HepG2 (cell line): ENCODE data around the gene CD36. TPM values are rescaled to one million over a fixed set of nuclear protein-coding genes. Genes with fewer than 3 reads are reported as not detected.
A peak's percentile ranks its signal among the peaks of the same experiment; 100 is the strongest.

Source experiments
- BATF2 ChIP-seq: sonication (generic); formaldehyde crosslinking; IDR thresholded peaks from 2 replicates; pipeline ENCODE4 v1.8.0; 2022; ENCODE audit warnings: mild to moderate bottlenecking, missing genetic modification reagents, moderate library complexity
- BRF2 ChIP-seq: sonication (generic); formaldehyde crosslinking; IDR thresholded peaks from 2 replicates; pipeline ENCODE4 v1.8.1; 2022; ENCODE audit warnings: mild to moderate bottlenecking, missing genetic modification reagents
- E2F1 ChIP-seq: sonication (generic); formaldehyde crosslinking; IDR thresholded peaks from 2 replicates; pipeline ENCODE4 v1.5.0; 2020; ENCODE audit warnings: missing genetic modification reagents
- HIVEP1 ChIP-seq: sonication (generic); formaldehyde crosslinking; IDR thresholded peaks from 2 replicates; pipeline ENCODE4 v1.4.0; 2020; ENCODE audit warnings: mild to moderate bottlenecking, missing genetic modification reagents
- HNRNPH1 ChIP-seq: fragments of 200-400 bp; formaldehyde crosslinking; optimal IDR thresholded peaks from 2 replicates; pipeline ENCODE3; 2017; ENCODE audit warnings: mild to moderate bottlenecking, low read depth, low read length
- HNRNPL ChIP-seq: fragments of 200-400 bp; formaldehyde crosslinking; IDR thresholded peaks from 2 replicates; pipeline ENCODE4 v1.6.1; 2017; ENCODE audit warnings: mild to moderate bottlenecking, low read depth, low read length
- IKZF1 ChIP-seq: fragments of 450-650 bp; IDR thresholded peaks from 2 replicates; pipeline ENCODE4 v1.7.1; 2016
- ISL2 ChIP-seq: sonication (generic); formaldehyde crosslinking; IDR thresholded peaks from 2 replicates; pipeline ENCODE4 v1.5.0; 2020; ENCODE audit warnings: missing genetic modification reagents
- MED13 ChIP-seq: sonication (generic); formaldehyde crosslinking; IDR thresholded peaks from 2 replicates; pipeline ENCODE4 v1.5.0; 2020; ENCODE audit warnings: missing genetic modification reagents
- MED8 ChIP-seq: sonication (generic); formaldehyde crosslinking; IDR thresholded peaks from 2 replicates; pipeline ENCODE4 v1.8.1; 2023; ENCODE audit warnings: mild to moderate bottlenecking, missing genetic modification reagents; ENCODE audit not compliant: insufficient replicate concordance
- NBN ChIP-seq: fragments of 450-650 bp; conservative IDR thresholded peaks from 2 replicates; pipeline ENCODE4 v1.6.1; 2017
- NONO ChIP-seq, 2 experiments: fragments of 450-650 bp in 1 of 2; sonication (generic) in 1 of 2; formaldehyde crosslinking in 1 of 2; IDR thresholded peaks in 1 of 2; conservative IDR thresholded peaks in 1 of 2; 2 replicates each; pipeline versions ENCODE4 v1.6.1 to v1.8.0; 2017 to 2022; ENCODE audit warnings: mild to moderate bottlenecking in 1 of 2, missing genetic modification reagents in 1 of 2, moderate library complexity in 1 of 2
- PHF21A ChIP-seq: sonication (generic); formaldehyde crosslinking; IDR thresholded peaks from 2 replicates; pipeline ENCODE4 v1.5.0; 2020; ENCODE audit warnings: mild to moderate bottlenecking, missing genetic modification reagents
- SMC3 ChIP-seq: IDR thresholded peaks from 2 replicates; pipeline ENCODE4 v1.6.1; 2011; ENCODE audit warnings: low read length, improper control_type of control experiment
- STAG1 ChIP-seq: sonication (generic); formaldehyde crosslinking; IDR thresholded peaks from 2 replicates; pipeline ENCODE4 v1.4.0; 2020; ENCODE audit warnings: missing genetic modification reagents
- ZBTB8A ChIP-seq: sonication (generic); formaldehyde crosslinking; IDR thresholded peaks from 2 replicates; pipeline ENCODE4 v1.4.0; 2020; ENCODE audit warnings: mild to moderate bottlenecking, low read depth, missing genetic modification reagents, borderline replicate concordance
- ZFP90 ChIP-seq: sonication (generic); formaldehyde crosslinking; IDR thresholded peaks from 2 replicates; pipeline ENCODE4 v1.8.0; 2022; ENCODE audit warnings: missing genetic modification reagents, mild to moderate bottlenecking, inconsistent platforms, borderline replicate concordance
- ZNF567 ChIP-seq: sonication (generic); formaldehyde crosslinking; IDR thresholded peaks from 2 replicates; pipeline ENCODE4 v1.8.1; 2023; ENCODE audit warnings: mild to moderate bottlenecking, missing genetic modification reagents, borderline replicate concordance
- ZNF615 ChIP-seq: sonication (generic); formaldehyde crosslinking; IDR thresholded peaks from 2 replicates; pipeline ENCODE4 v1.5.0; 2020; ENCODE audit warnings: mild to moderate bottlenecking, missing genetic modification reagents, borderline replicate concordance
- ZNF75D ChIP-seq: sonication (generic); formaldehyde crosslinking; IDR thresholded peaks from 2 replicates; pipeline ENCODE4 v1.8.1; 2023; ENCODE audit warnings: missing genetic modification reagents, mild to moderate bottlenecking, borderline replicate concordance
- polyA plus RNA-seq, 8 experiments: library from polyadenylated mRNA; depleted of rRNA in 3 of 8; stranded (reverse) in 7 of 8; unstranded in 1 of 8; fragments of >200 nt; fragmentation: Illumina TruSeq in 4 of 8; extraction: Trizol in 4 of 8; gene quantifications; 2 replicates each; pipeline versions ENCODE4 v1.2.1 to v1.2.3, GENCODE V29; 2011 to 2016; ENCODE audit warnings: low read depth in 4 of 8, missing spikeins in 1 of 8, mixed read lengths in 1 of 8; ENCODE audit not compliant: insufficient read depth in 1 of 8
- total RNA-seq, 5 experiments: library from RNA; depleted of rRNA; stranded (reverse); fragments of >200 nt; fragmentation: Illumina TruSeq; extraction: Trizol; gene quantifications; 2 replicates each; pipeline ENCODE4 v1.2.3, GENCODE V29; 2016; ENCODE audit warnings: low read depth in 1 of 5
- TF ChIP-seq, protein P1 (sequence below), 2 experiments: fragments of 450-650 bp in 1 of 2; sonication (generic) in 1 of 2; formaldehyde crosslinking; IDR thresholded peaks; 2 replicates each; pipeline versions ENCODE4 v1.5.0 to v1.8.0; 2020 to 2022; ENCODE audit warnings: mild to moderate bottlenecking in 1 of 2, missing genetic modification reagents in 1 of 2

Gene CD36
- total and polyA plus RNA-seq, 2 of the 13 experiments (the other 11 are each of a cell fraction or from before 2014, with no cell fraction given), result 2.8 to 4.8 TPM

GRCh38 chr7:80699045-80699638 is 60.7 kb downstream of the CD36 start (continued):
- TF ChIP-seq, protein P1, sequence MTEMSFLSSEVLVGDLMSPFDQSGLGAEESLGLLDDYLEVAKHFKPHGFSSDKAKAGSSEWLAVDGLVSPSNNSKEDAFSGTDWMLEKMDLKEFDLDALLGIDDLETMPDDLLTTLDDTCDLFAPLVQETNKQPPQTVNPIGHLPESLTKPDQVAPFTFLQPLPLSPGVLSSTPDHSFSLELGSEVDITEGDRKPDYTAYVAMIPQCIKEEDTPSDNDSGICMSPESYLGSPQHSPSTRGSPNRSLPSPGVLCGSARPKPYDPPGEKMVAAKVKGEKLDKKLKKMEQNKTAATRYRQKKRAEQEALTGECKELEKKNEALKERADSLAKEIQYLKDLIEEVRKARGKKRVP (CRISPR knock-in tag; IDR thresholded peaks at IDR 0.05), result no peak
- TF ChIP-seq PHF21A (CRISPR knock-in tag) (no peak), ISL2 (CRISPR knock-in tag) (no peak), HNRNPL (no peak), ZNF567 (CRISPR knock-in tag) (no peak), SMC3 (peak; percentile 74), ZNF75D (CRISPR knock-in tag) (no peak), ZNF615 (CRISPR knock-in tag) (no peak), NONO (IDR thresholded peaks at IDR 0.05) (no peak), NONO (CRISPR knock-in tag; conservative IDR thresholded peaks at IDR 0.05) (no peak), STAG1 (CRISPR knock-in tag) (peak; percentile 92), MED13 (CRISPR knock-in tag) (no peak), E2F1 (CRISPR knock-in tag) (no peak), HNRNPH1 (no peak), MED8 (no peak), ZBTB8A (CRISPR knock-in tag) (no peak), ZFP90 (CRISPR knock-in tag) (no peak), HIVEP1 (CRISPR knock-in tag) (no peak), IKZF1 (no peak), BRF2 (CRISPR knock-in tag) (no peak), NBN (no peak), BATF2 (CRISPR knock-in tag) (no peak)
